Globus pallidus (tissue), 1 donor: ENCODE measurements around the gene COPE.
A peak's percentile ranks its signal among the peaks of the same experiment; 100 is the strongest.
"Not testable (repeated sequence)": the region's sequence is repeated elsewhere in the genome, so short reads cannot be mapped to it uniquely, and the experiment has no call there.

ENCODE experiments used
- DNase-seq: peaks from one replicate; pipeline ENCODE4 v3.0.0-alpha.2; 2015; ENCODE audit warnings: low spot score

COPE gene

DNA sequence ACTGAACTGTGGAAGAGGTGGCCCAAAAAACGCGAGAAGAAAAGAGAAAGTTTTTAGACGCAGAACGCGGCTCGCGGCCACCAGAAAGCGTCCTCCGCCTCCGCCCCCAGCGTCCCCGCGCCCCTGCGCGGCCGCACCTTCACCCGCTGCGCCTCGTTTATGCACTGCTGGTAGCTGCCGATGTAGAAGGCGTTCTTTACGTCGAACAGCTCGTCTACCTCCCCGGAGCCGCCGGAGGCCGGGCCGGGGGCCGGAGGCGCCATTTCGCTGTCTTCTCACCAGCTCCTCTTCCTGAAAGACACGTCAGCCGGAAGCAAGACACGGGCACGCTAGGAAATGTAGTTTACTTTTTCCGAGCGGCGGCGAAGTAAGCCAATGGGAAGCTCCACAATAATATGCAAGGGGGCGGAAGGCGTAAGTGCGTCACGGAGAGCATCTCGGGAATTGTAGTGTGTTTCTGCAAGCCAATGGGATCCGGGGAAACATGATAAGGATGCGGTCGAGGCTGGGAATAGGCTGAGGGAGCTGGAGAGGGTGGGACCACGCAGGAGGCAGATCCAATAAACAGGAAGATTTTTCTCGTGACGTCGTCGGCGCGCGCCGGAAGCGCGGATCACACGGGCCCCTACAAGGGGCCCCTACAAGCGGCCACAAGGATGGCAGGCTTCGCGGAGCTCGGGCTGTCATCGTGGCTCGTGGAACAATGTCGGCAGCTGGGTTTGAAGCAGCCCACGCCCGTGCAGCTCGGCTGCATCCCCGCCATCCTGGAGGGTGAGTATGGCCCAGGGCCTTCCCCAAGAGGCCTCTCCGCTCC is at the start of gene COPE, which contains the start of gene DDX49:
TSS of gene COPE (minus strand) at position 302 of the 814 bp plus-strand sequence. CDS start at position 263, 39 bp downstream.
TSS of gene DDX49 (plus strand) at position 630 of the 814 bp plus-strand sequence. CDS start at position 657, 27 bp downstream.
- peak; percentile 100 for DNase-seq

DNA sequence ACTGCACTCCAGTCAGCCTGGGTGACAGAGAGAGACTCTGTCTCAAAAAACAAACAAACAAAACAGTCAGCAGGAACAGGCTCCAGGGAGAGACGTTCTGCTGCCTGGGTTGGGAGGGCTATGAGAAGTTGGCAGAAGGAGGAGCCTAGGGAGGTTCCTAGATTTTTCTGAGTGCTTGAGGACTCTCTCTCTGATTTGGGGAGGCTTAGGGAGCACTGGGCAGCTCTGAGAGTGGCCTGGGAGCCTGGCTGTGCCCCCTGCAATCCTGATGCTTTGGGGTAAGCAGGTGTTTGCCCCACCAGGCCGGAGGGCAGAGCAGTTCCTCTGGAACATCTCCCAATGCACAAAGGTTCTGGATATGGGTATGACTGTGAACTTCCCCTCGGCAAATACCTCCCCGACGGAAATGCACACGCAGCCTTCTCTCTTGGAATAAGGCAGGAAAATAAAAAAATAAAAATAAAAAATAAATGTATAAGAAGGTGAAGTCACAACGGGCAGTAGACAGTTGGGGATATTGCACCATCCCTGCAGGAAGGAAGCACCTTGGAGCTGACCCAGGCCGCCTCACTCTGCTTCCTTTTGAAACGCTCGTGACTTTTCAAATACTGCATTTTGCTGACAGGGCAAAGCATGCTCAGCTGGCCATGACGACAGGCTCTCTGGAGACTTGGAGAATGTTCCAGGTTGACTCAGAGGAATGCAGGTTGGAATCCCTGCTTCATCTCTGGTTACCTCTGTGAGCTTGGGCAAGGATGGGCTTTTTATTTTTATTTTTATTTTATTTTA is 48.4 kb upstream of the COPE start:
- DNase-seq, result peak; percentile 37

DNA sequence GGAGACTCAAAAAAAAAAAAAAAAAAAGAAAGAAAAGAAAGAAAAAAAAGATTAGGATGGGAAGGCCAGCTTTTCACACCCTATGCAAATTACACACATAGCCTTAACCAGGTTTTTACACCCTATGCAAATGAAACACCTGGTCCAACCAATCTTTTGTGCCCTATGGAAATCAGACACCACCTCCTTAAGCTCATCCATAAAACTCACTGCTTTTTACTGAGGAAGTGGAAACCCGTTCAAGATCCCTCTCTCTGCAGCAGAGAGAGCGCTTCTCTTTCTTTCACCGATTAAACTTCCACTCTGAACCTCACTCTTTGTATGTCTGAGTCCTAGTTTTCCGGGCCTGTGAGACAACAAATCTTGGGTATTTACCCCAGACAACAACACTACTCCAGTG is 47.1 kb upstream of the COPE start:
- DNase-seq, result no peak

DNA sequence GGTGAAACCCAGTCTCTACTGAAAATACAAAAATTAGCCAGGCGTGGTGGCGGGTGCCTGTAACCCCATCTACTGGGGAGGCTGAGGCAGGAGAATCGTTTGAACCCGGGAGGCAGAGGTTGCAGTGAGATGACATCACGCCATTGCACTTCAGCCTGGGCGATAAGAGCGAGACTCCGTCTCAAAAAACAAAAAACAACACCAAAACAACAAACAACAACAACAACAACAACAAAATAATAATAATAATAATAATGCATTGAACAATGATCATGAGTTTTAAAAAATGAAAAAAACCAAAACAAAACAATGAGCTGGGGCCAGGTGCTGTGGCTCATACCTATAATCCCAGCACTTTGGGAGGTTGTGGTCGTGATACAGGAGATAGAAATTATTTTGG is 44.9 kb upstream of the COPE start:
- no peak for DNase-seq

DNA sequence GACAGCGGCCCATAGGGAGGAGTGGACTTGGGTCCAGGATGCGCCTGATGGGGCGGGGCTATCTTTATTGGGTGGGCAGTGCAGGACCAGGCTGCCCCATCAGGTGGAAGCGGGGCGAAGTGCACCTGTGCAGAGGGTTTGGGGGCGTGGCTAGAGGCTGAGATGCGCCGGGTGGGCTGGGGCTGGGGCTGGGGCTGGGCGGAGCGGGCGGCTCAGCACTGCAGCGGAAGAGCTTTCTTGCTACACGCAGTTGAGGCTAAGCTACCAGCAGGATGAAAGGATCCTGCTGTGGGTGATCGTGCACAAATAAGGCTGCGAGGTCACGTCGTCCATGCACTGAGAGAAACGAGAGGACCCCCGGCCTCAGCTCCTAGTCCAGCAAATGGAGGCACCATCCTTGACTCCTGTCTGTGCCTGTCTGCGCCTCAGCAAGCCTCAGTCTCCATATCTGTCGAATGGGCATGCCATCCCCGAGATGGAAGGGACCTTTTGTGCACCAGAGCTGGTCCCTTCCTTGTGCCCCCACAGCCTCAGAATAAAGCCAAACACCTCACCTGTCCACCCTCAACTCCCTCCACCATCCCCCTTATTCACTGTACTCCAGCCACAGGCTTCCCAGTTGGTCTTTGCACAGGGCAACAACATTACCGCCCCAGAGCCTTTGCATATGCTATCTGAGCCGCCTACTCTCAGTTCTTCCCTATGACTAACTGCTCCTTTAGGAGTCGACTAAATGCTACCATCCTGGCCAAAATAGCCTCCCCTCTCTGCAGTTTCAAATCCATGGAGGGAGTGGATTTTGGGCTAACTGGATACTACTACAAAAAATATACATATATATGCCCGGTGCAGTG is 42.8 kb upstream of the COPE start:
- no peak for DNase-seq

GRCh38 chr19:18960370-18960769 is 41.2 kb upstream of the COPE start:
- no peak for DNase-seq

GRCh38 chr19:18955042-18955441 is 35.9 kb upstream of the COPE start:
- no peak for DNase-seq

- DNase-seq, result no peak
Measured at GRCh38 chr19:18954094-18954493, 34.9 kb upstream of the COPE start.

DNA sequence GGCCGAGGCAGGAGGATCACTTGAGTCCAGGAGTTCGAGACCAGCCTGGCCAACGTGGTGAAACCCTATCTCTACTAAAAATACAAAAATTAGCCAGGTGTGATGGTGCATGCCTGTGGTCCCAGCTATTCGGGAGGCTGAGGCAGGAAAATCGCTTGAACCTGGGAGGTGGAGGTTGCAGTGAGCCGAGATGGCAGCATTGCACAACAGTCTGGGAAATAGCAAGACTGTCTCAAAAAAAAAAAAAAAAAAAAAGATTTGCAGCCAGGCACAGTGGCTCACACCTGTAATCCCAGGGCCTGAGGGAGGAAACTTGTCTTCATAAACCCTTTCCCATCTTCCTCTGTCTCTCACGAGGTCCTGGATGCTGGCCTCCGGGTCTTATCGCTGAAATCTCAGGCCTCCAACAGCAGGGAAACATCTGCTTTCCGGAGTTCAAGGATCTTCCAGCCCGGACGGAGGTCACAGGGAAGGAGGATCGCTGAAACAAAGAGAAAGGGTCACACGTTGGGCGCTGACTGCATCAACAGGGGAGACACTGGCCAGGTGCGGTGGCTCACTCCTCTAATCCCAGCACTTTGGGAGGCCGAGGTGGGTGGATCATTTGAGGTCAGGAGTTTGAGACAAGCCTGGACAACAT is 33.3 kb upstream of the COPE start:
- DNase-seq, result not testable (repeated sequence)

- no peak for DNase-seq
Measured at GRCh38 chr19:18951721-18952281, 32.6 kb upstream of the COPE start.

GRCh38 chr19:18949858-18950257 is 30.7 kb upstream of the COPE start:
- DNase-seq, result no peak

DNA sequence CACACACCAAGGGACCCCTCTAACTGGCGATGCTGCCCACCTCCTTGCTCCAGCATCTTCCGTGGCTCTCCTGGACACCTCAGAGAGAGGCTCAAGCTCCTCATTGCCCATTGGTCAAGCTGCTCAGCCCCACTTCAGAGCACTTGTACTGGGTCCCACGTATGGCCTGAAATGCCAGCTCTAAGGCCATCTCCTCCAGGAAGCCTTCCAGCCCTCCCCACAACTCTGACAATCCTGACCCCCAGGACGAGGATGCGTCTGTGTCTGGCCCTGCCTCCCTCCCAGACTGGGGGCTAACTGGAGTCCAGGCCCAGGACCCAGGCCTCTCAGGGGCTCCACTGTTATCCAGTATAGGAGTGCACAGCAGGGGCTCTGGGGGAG is 29.8 kb upstream of the COPE start:
- no peak for DNase-seq

DNA sequence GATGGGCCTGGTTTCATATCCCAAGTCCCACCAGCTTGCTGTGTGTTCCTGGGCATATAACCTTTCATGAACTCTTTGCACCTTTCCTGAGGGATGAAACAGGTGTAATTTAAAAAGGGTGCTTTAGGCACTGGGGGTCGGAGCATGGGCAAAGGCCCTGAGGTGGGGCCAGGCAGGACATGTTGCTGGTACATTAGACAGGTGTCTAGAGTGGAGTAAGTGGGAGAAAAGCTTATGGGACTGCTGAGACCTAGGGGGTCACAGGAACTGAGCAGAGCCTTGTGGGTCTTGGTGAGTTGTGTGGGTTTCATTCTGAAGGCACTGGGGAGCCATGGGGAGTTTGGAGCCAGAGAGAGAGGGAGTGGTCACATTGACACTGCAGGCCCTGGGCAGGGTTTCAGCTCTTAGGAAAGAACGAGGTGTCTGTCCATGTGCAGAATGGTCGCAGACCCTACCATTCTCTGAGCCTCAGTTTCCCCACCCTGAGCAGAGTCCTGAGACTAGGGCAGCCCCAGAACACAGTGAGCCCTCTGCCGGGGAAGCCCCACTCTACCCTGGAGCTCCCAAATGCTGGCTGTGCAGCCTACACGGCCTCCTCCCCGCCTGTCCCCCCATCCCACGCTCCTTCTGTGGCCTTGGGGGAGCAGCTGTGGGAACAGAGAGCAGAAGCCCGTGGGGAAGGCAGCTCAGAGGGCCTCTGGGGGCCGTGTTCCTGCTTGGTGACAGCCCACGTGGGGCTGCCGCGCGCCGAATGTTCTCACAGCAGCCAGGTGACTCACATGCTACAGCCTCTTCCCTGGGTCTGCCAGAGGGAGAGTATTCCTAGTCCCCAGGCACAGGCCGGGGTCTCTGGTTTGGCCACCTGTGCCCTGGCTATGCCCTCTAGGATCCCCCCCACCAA is 29.1 kb upstream of the COPE start:
- no peak for DNase-seq

DNA sequence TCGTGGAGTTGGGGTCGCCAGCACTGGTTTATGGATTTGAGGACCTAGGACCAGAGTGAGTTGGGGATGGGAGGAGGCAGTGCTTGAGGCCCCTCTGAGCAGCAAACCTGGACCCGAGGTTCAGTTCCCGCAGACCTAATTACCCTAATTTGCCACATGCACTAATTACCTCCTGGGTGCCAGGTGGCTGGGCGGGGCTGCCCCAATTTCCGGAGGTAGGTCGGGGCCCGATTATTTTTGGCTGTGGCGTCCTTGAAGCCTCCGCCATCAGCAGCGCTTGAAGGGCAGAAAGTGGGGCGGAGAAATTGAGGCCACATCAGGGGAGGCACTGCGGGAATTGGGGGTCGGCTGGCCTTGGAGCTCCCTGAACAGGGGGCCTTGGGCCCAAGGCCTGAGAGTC is 27.7 kb upstream of the COPE start:
- DNase-seq, result no peak

GRCh38 chr19:18946335-18946734 is 27.1 kb upstream of the COPE start:
- DNase-seq, result no peak

DNA sequence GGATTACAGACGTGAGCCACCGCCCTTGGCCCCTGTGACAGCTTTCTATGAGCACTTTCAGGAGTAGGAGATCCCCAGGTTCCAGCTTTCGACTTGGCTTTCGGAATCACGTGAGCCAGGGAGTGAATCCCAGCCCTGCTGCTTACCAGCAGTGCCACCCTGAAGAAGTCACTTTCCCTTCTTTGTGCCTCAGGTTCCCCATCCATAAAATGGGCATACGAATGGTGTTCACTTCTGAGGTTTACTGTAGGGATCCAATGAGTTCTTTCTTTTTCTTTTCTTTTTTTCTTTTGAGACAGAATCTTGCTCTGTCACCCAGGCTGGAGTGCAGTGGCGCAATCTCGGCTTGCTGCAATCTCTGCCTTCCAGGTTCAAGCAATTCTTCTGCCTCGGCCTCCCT is 26.1 kb upstream of the COPE start:
- DNase-seq, result no peak

- no peak for DNase-seq
Measured at GRCh38 chr19:18943465-18943864, 24.3 kb upstream of the COPE start.

DNA sequence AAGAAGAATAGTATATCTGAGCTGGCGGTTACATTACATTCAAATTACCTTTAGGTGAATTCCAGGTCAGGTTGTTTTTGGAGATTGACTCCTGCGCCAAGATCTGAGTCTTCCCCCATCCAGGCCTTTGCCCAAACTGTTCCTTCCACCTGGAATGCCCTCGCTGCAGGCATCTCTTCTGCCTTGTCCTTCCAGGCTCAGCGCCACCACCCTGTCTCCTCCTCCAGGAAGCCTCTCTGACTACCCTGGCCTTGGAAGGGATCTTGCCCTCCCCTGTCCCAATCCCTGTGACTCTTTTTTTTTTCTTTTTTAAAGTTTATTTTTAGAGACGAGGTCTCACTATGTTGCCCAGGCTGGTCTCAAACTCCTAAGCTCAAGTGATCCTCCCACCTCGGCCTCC is 23.5 kb upstream of the COPE start:
- no peak for DNase-seq

DNA sequence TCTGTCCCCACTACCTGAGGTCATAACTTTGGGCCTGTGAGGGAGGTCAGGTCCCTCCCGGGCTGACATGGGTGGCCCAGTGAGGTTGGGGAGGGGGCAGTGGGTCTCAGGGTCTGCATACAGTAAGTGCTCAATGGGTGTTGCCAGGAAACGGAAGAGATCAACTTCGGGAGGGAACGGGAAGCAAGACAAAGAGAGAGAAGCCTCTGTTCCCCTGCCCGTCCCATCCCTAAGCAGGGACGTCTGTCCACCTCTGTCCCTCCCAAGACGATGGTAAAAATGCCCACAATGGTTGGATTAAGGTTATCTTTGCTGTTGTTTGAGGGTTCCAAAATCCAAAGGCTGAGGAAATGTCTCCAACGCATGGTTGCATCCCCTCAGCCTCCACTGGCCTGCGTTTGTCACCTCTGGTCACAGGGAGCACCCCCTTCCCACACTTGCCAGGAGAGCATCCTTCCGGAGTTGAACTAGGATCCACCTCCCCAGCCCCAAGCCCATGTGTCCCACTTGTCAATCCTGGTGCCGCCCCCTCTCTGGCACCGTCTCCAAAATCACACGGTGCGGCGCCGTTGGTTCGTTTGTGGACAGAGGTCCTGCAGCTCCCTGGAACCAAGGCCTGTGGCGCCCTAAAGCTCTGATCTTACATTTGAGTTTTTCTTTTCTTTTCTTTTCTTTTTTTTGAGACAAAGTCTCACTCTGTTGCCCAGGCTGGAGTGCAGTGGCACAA is 22.6 kb upstream of the COPE start:
- no peak for DNase-seq
